A549 (cell line): ENCODE measurements around the gene CSTF1. TPM values are rescaled to one million over a fixed set of nuclear protein-coding genes. Genes with fewer than 3 reads are reported as not detected.

Source experiments
- ATAC-seq, 2 experiments: fragments of 200-7000 bp in 1 of 2; fragments of >200 bp in 1 of 2; cut with Nextera tagmentation in 1 of 2; cut with Tn5 transposase in 1 of 2; 3 replicates each; pipeline versions ENCODE4 v1.8.0 to v1.9.1; 2018 to 2020; ENCODE audit warnings: mild to moderate bottlenecking in 1 of 2, moderate library complexity in 1 of 2
- CTCF ChIA-PET: fragments of 300-600 bp; sonication (Branson Sonifier 250); formaldehyde crosslinking; extraction: SDS; loops from one replicate; lab custom pipeline; 2021; ENCODE audit warnings: antibody characterized with exemption, inconsistent platforms; lab: Yijun Ruan, JAX
- POLR2A ChIA-PET: fragments of 350-600 bp; formaldehyde crosslinking; extraction: SDS; loops from one replicate; lab custom pipeline; 2021; ENCODE audit warnings: antibody characterized with exemption, inconsistent platforms; lab: Yijun Ruan, JAX
- DNase-seq, 2 experiments: peaks; one replicate each; pipeline versions ENCODE4 v3.0.0 to v3.0.0-alpha.2; 2011 to 2016; ENCODE audit warnings: low read depth in 1 of 2, low spot score in 1 of 2
- FAIRE-seq: peaks from 2 replicates; lab custom pipeline; 2011; peaks lifted over from hg19 to GRCh38; lab: Jason Lieb, UNC
- H3K27ac ChIP-seq, 2 experiments: fragments of >200 bp; sonication (Bioruptor Twin); formaldehyde crosslinking; 3 replicates each; pipeline ENCODE4 v1.5.1; 2016 to 2017
- H3K4me1 ChIP-seq: fragments of >200 bp; sonication (Bioruptor Twin); formaldehyde crosslinking; 3 replicates; pipeline ENCODE4 v1.6.1; 2016
- H3K4me2 ChIP-seq: fragments of >200 bp; sonication (Bioruptor Twin); formaldehyde crosslinking; 3 replicates; pipeline ENCODE4 v1.6.1; 2016
- H3K4me3 ChIP-seq: fragments of >200 bp; sonication (Bioruptor Twin); formaldehyde crosslinking; 3 replicates; pipeline ENCODE4 v1.5.1; 2016
- H3K9me3 ChIP-seq: fragments of >200 bp; sonication (Bioruptor Twin); formaldehyde crosslinking; 3 replicates; pipeline ENCODE4 v1.6.1; 2016
- BHLHE40 ChIP-seq: IDR thresholded peaks from 2 replicates; pipeline ENCODE4 v1.6.1; 2012; ENCODE audit warnings: low read depth, low read length, inconsistent platforms
- EHF ChIP-seq: fragments of 250-450 bp; sonication (Bioruptor Pico); IDR thresholded peaks from 2 replicates; pipeline ENCODE4 v1.5.0; 2020; ENCODE audit warnings: mild to moderate bottlenecking
- EHMT2 ChIP-seq: fragments of 200-600 bp; sonication (generic); IDR thresholded peaks from 2 replicates; pipeline ENCODE4 v1.6.1; 2016; ENCODE audit warnings: antibody characterized with exemption, low read depth, mild to moderate bottlenecking, moderate library complexity
- ELK1 ChIP-seq: fragments of 150-350 bp; IDR thresholded peaks from 2 replicates; pipeline ENCODE4 v1.6.1; 2014; ENCODE audit warnings: low read depth, mild to moderate bottlenecking, low read length
- FOSB ChIP-seq: fragments of 250-450 bp; sonication (Bioruptor Pico); IDR thresholded peaks from 2 replicates; pipeline ENCODE4 v1.5.0; 2020; ENCODE audit warnings: mild to moderate bottlenecking, moderate library complexity
- FOSL2 ChIP-seq, 2 experiments: fragments of 450-650 bp in 1 of 2; fragments of >200 bp in 1 of 2; sonication (Bioruptor Twin) in 1 of 2; formaldehyde crosslinking; IDR thresholded peaks; 2 replicates each; pipeline versions ENCODE4 v1.5.0 to v1.6.1; 2016 to 2020; ENCODE audit warnings: mild to moderate bottlenecking in 1 of 2, moderate library complexity in 1 of 2
- FOXS1 ChIP-seq: fragments of 250-450 bp; sonication (Bioruptor Pico); IDR thresholded peaks from 2 replicates; pipeline ENCODE4 v1.5.0; 2020; ENCODE audit warnings: mild to moderate bottlenecking, moderate library complexity
- HES2 ChIP-seq: fragments of >200 bp; sonication (Bioruptor Twin); formaldehyde crosslinking; IDR thresholded peaks from 2 replicates; pipeline ENCODE4 v1.6.1; 2016
- HOXB13 ChIP-seq: fragments of 250-450 bp; sonication (Bioruptor Pico); IDR thresholded peaks from 2 replicates; pipeline ENCODE4 v1.5.0; 2020; ENCODE audit warnings: low read depth, mild to moderate bottlenecking, moderate library complexity
- JUN ChIP-seq, 2 experiments: fragments of >200 bp; sonication (Bioruptor Twin); formaldehyde crosslinking; IDR thresholded peaks; 2 replicates in 1 of 2; 3 replicates in 1 of 2; pipeline ENCODE4 v1.6.1; 2016 to 2017
- JUNB ChIP-seq: fragments of >200 bp; sonication (Bioruptor Twin); formaldehyde crosslinking; IDR thresholded peaks from 2 replicates; pipeline ENCODE4 v1.6.1; 2016
- MAZ ChIP-seq: fragments of 150-350 bp; IDR thresholded peaks from 2 replicates; pipeline ENCODE4 v1.6.1; 2014; ENCODE audit warnings: antibody characterized with exemption, low read depth, low read length, borderline replicate concordance
- NPAS2 ChIP-seq: fragments of 250-450 bp; sonication (Bioruptor Pico); IDR thresholded peaks from 2 replicates; pipeline ENCODE4 v1.8.0; 2022; ENCODE audit warnings: mild to moderate bottlenecking, moderate library complexity, borderline replicate concordance
- PBX3 ChIP-seq: IDR thresholded peaks from 2 replicates; pipeline ENCODE4 v1.6.1; 2012
- PHF8 ChIP-seq: fragments of 200-600 bp; sonication (generic); IDR thresholded peaks from 2 replicates; pipeline ENCODE4 v1.6.1; 2016; ENCODE audit warnings: low read depth, mild to moderate bottlenecking, antibody characterized with exemption, moderate library complexity, borderline replicate concordance
- POLR2A ChIP-seq: IDR thresholded peaks from 2 replicates; pipeline ENCODE4 v1.6.1; 2012; ENCODE audit warnings: mild to moderate bottlenecking, low read length
- RCOR1 ChIP-seq: fragments of 150-350 bp; IDR thresholded peaks from 2 replicates; pipeline ENCODE4 v1.6.1; 2014; ENCODE audit warnings: antibody characterized with exemption, low read length, low read depth
- RFX5 ChIP-seq: fragments of 450-650 bp; IDR thresholded peaks from 2 replicates; pipeline ENCODE4 v1.7.1; 2014; ENCODE audit warnings: antibody characterized with exemption, mild to moderate bottlenecking, moderate library complexity
- SREBF2 ChIP-seq: fragments of 450-650 bp; IDR thresholded peaks from 2 replicates; pipeline ENCODE4 v1.6.1; 2014; ENCODE audit warnings: mild to moderate bottlenecking, moderate library complexity
- TFCP2L1 ChIP-seq: fragments of 250-450 bp; sonication (Bioruptor Pico); IDR thresholded peaks from 2 replicates; pipeline ENCODE4 v1.5.0; 2021; ENCODE audit warnings: mild to moderate bottlenecking
- ZC3H11A ChIP-seq: fragments of 450-650 bp; IDR thresholded peaks from 2 replicates; pipeline ENCODE4 v1.6.1; 2014; ENCODE audit warnings: antibody characterized with exemption, mild to moderate bottlenecking
- ZNF302 ChIP-seq: fragments of 250-450 bp; sonication (Bioruptor Pico); IDR thresholded peaks from 2 replicates; pipeline ENCODE4 v1.9.0; 2021; ENCODE audit warnings: inconsistent platforms, mild to moderate bottlenecking, moderate library complexity
- WGBS: methylation state at CpG from one replicate; pipeline ENCODE4 v1.1.6; 2017; ENCODE audit errors: missing lambda C conversion rate; 5-methylcytosine and 5-hydroxymethylcytosine counted together
- polyA plus RNA-seq, 4 experiments: library from polyadenylated mRNA; depleted of rRNA in 3 of 4; stranded (reverse); fragments of >200 nt; fragmentation: RNase III in 1 of 4; extraction: RNeasy Plus Mini Kit Qiagen cat#74134 plus additional on column Dnase treatment in 1 of 4; gene quantifications; 2 replicates in 3 of 4; 3 replicates in 1 of 4; pipeline ENCODE4 v1.2.3, GENCODE V29; 2011 to 2017

Gene CSTF1
- polyA plus RNA-seq, 2 of the 4 experiments (the other 2 are of a cell fraction) = 40.9 to 79.9 TPM

- no peaks in the 10 kb centered on the region for H3K9me3 ChIP-seq
- ChIA-PET CTCF (interaction anchor here (0.8 to 4.7 kb wide), 4 partner anchors 15 to 171 kb away, joined by 3 to 18 read pairs (median 4); no protein-coding TSS in a partner anchor), POLR2A (interaction anchor here (1.0 to 2.7 kb wide), 3 partner anchors 10 to 33 kb away, joined by 3 to 16 read pairs (median 5); partner anchors contain the start of genes AURKA and CSTF1)
- peak within 1 kb of the TSS; percentile 80 for H3K4me3 ChIP-seq
- ATAC-seq (peak; percentile 94 to 98), DNase-seq (peak; percentile 83 to 86), FAIRE-seq (no peak)
- peak within 1 kb of the TSS; percentile 75 to 93 for H3K27ac ChIP-seq
- H3K4me2 ChIP-seq = peak within 1 kb of the TSS; percentile 72
- no peaks in the 10 kb centered on the region for H3K4me1 ChIP-seq
- 1% methylated on average over 5 of the region's 63 CpGs for WGBS
- TF ChIP-seq PHF8 (0 out of 2 replicates have a peak, but pooled peaks have one; percentile 9), POLR2A (peak; percentile 65), FOSB (CRISPR knock-in tag) (no peak), HOXB13 (CRISPR knock-in tag) (no peak), RCOR1 (no peak), FOSL2 (IDR thresholded peaks at IDR 0.05) (no peak), FOSL2 (CRISPR knock-in tag; IDR thresholded peaks at IDR 0.05) (no peak), NPAS2 (CRISPR knock-in tag) (no peak), PBX3 (no peak), JUN (IDR thresholded peaks at IDR 0.05) (peak in 1 of 2 experiments; percentile 40; a peak in 1 of 5 replicates)
Measured at GRCh38 chr20:56358600-56359211, 33.7 kb upstream of the CSTF1 start, which contains the start of gene FAM210B. TSS of gene FAM210B (plus strand) at chr20:56358974. CDS start at chr20:56359006, 32 bp downstream.

GRCh38 chr20:56359212-56360132 is 33.0 kb upstream of the CSTF1 start:
- ATAC-seq = peak; percentile 66 to 71
- FAIRE-seq = no peak
- H3K27ac ChIP-seq = peak overlapping the region; percentile 75 to 93
- WGBS = 51% methylated on average over 32 of the region's 51 CpGs
- H3K4me3 ChIP-seq = peak overlapping the region; percentile 80
- no peaks in the 10 kb centered on the region for H3K4me1 ChIP-seq
- TF ChIP-seq EHMT2 (no peak), SREBF2 (no peak), ZNF302 (CRISPR knock-in tag) (no peak), JUN (IDR thresholded peaks at IDR 0.05) (0 out of 5 replicates have a peak, but pooled peaks of 1 of the 2 experiments have one; percentile 20), TFCP2L1 (CRISPR knock-in tag) (no peak)
- ChIA-PET POLR2A (interaction anchor here (1.0 to 2.7 kb wide), 3 partner anchors 9 to 33 kb away, joined by 3 to 16 read pairs (median 5); partner anchors contain the start of genes AURKA and CSTF1), CTCF (interaction anchor here (1.2 to 4.7 kb wide), 3 partner anchors 13 to 38 kb away, joined by 5 to 18 read pairs (median 5); no protein-coding TSS in a partner anchor)
- peak; percentile 30 to 48 for DNase-seq
- peak overlapping the region; percentile 72 for H3K4me2 ChIP-seq
- H3K9me3 ChIP-seq = no peaks in the 10 kb centered on the region

- Histone ChIP-seq H3K4me1 (no peaks in the 10 kb centered on the region), H3K27ac (peak overlapping the region in 1 of 2 experiments; percentile 93; a peak in 1 of 6 replicates), H3K9me3 (no peaks in the 10 kb centered on the region), H3K4me3 (no peak overlapping the region)
- ATAC-seq (no peak), DNase-seq (no peak), FAIRE-seq (no peak)
- ChIA-PET POLR2A (interaction anchor here (2.7 kb wide), 1 partner anchor 32 kb away, joined by 16 read pairs; the partner anchor contains the start of genes AURKA and CSTF1), CTCF (interaction anchor here (1.2 kb wide), 1 partner anchor 12 kb away, joined by 5 read pairs; no protein-coding TSS in a partner anchor)
- TF ChIP-seq HES2 = no peak
- TF ChIP-seq FOXS1 (CRISPR knock-in tag) = no peak
- no peak for TF ChIP-seq RCOR1
- no peak for TF ChIP-seq RFX5
- no peak for TF ChIP-seq ELK1
- no peak for TF ChIP-seq PBX3
- no peak for TF ChIP-seq JUNB
- no peak for TF ChIP-seq BHLHE40
- no peak for TF ChIP-seq ZC3H11A
- TF ChIP-seq EHF (CRISPR knock-in tag) = no peak
- no peak for TF ChIP-seq MAZ
- TF ChIP-seq, all 56 proteins: peak for 0
- peak overlapping the region; percentile 72 for H3K4me2 ChIP-seq
- WGBS = 92% methylated on average over 14 of the region's 14 CpGs
Measured at GRCh38 chr20:56360133-56360907, 32.1 kb upstream of the CSTF1 start.
